ENCODE measurements around the gene BRPF1.

The BRPF1 gene

GRCh38 chr3:9791790-9792404, 60.4 kb downstream of the BRPF1 start:
- no peak for DNase-seq

GRCh38 chr3:9792405-9793160, 61.0 kb downstream of the BRPF1 start, which contains the start of the genes ARPC4 and TADA3:
TSS of gene ARPC4 (plus strand) at chr3:9793082. CDS start at chr3:9793122, 40 bp downstream.
TSS of gene TADA3 (minus strand) at chr3:9792473. CDS start at chr3:9791466, 1,007 bp downstream.
- peak; percentile 86 for DNase-seq

- DNase-seq, result no peak
Observed at GRCh38 chr3:9793161-9793781, 61.7 kb downstream of the BRPF1 start.

- no peak for DNase-seq
Observed at GRCh38 chr3:9794400-9794799, 62.9 kb downstream of the BRPF1 start.

GRCh38 chr3:9795207-9795606, 63.7 kb downstream of the BRPF1 start:
- DNase-seq, result no peak

GRCh38 chr3:9797196-9797945, 65.8 kb downstream of the BRPF1 start:
- DNase-seq, result no peak

Data from NCI-H1105 (cell line).